SK-N-SH (cell line): ENCODE data around the gene SHCBP1L. TPM values are rescaled to one million over a fixed set of nuclear protein-coding genes. Genes with fewer than 3 reads are reported as not detected.

Source experiments
- CTCF ChIA-PET: fragments of 300-600, 350-600 bp; formaldehyde crosslinking; extraction: SDS; loops from one replicate; lab custom pipeline; 2021; lab: Yijun Ruan, JAX
- POLR2A ChIA-PET: fragments of 350-600 bp; sonication (Branson Sonifier 250); formaldehyde crosslinking; extraction: SDS; loops from one replicate; lab custom pipeline; 2020; ENCODE audit warnings: antibody characterized with exemption, inconsistent platforms; lab: Yijun Ruan, JAX
- DNase-seq: peaks from one replicate; pipeline ENCODE4 v3.0.0; 2012
- H2AFZ ChIP-seq: fragments of 200-600 bp; sonication (generic); 2 replicates; pipeline ENCODE4 v1.8.1; 2016; ENCODE audit warnings: antibody characterized with exemption, mild to moderate bottlenecking, low read depth
- H3F3A ChIP-seq: fragments of 200-600 bp; sonication (generic); replicated peaks from 2 replicates; pipeline ENCODE3; 2016; ENCODE audit warnings: antibody characterized with exemption, mild to moderate bottlenecking; ENCODE audit not compliant: insufficient read depth
- H3K27ac ChIP-seq, 2 experiments: fragments of 200-500 bp in 1 of 2; fragments of 200-600 bp in 1 of 2; sonication (Bioruptor generic) in 1 of 2; sonication (generic), shearing (Covaris generic) in 1 of 2; 2 replicates each; pipeline versions ENCODE4 v1.5.1 to v1.6.1; 2014 to 2016; ENCODE audit warnings: low read depth in 2 of 2, inconsistent platforms in 1 of 2, low read length in 1 of 2, mild to moderate bottlenecking in 1 of 2, mixed read lengths in 1 of 2
- H3K27me3 ChIP-seq: fragments of 200-600 bp; sonication (generic), shearing (Covaris generic); 2 replicates; pipeline ENCODE4 v1.6.1; 2016; ENCODE audit warnings: mixed run types; ENCODE audit not compliant: insufficient read depth
- H3K36me3 ChIP-seq, 2 experiments: fragments of 200-500 bp in 1 of 2; fragments of 200-600 bp in 1 of 2; sonication (Bioruptor generic) in 1 of 2; sonication (generic) in 1 of 2; replicated peaks in 1 of 2; 2 replicates each; pipeline versions ENCODE3 to v1.5.1; 2014 to 2016; ENCODE audit warnings: low read length in 1 of 2, mild to moderate bottlenecking in 1 of 2; ENCODE audit not compliant: insufficient read depth in 2 of 2, control insufficient read depth in 1 of 2
- H3K4me1 ChIP-seq, 2 experiments: fragments of 200-500 bp in 1 of 2; fragments of 200-600 bp in 1 of 2; sonication (Bioruptor generic) in 1 of 2; sonication (generic), shearing (Covaris generic) in 1 of 2; 2 replicates each; pipeline versions ENCODE4 v1.5.1 to v1.6.1; 2014 to 2016; ENCODE audit warnings: low read depth in 1 of 2, low read length in 1 of 2, mixed run types in 1 of 2; ENCODE audit not compliant: insufficient read depth in 2 of 2, control insufficient read depth in 1 of 2
- H3K4me2 ChIP-seq: fragments of 200-600 bp; sonication (generic), shearing (Covaris generic); 2 replicates; pipeline ENCODE4 v1.6.1; 2017; ENCODE audit warnings: mixed run types
- H3K4me3 ChIP-seq, 2 experiments: fragments of 200-500 bp in 1 of 2; fragments of 200-600 bp in 1 of 2; sonication (Bioruptor generic) in 1 of 2; sonication (generic), shearing (Covaris generic) in 1 of 2; 2 replicates each; pipeline versions ENCODE4 v1.5.1 to v1.8.1; 2014 to 2016; ENCODE audit warnings: low read depth in 2 of 2, inconsistent platforms in 1 of 2, low read length in 1 of 2, mild to moderate bottlenecking in 1 of 2, mixed read lengths in 1 of 2, moderate library complexity in 1 of 2
- H3K79me2 ChIP-seq: fragments of 200-600 bp; sonication (generic); 2 replicates; pipeline ENCODE4 v1.8.1; 2017; ENCODE audit warnings: mild to moderate bottlenecking; ENCODE audit not compliant: insufficient read depth
- H3K9ac ChIP-seq: fragments of 200-600 bp; sonication (generic); 2 replicates; pipeline ENCODE4 v1.6.1; 2017; ENCODE audit warnings: mixed run types
- H3K9me2 ChIP-seq: fragments of 200-600 bp; sonication (generic); 2 replicates; pipeline ENCODE4 v1.6.1; 2017; ENCODE audit warnings: mixed run types
- H3K9me3 ChIP-seq: fragments of 200-600 bp; sonication (generic); 2 replicates; pipeline ENCODE4 v1.6.1; 2017; ENCODE audit warnings: mixed run types, mild to moderate bottlenecking, moderate library complexity
- H4K20me1 ChIP-seq: fragments of 200-600 bp; sonication (generic); 2 replicates; pipeline ENCODE4 v1.6.1; 2017; ENCODE audit warnings: mild to moderate bottlenecking, mixed run types; ENCODE audit not compliant: insufficient read depth
- EZH2phosphoT487 ChIP-seq: fragments of 200-600 bp; sonication (generic); IDR thresholded peaks from 2 replicates; pipeline ENCODE4 v1.6.1; 2017; ENCODE audit warnings: low read depth, mixed run types, mild to moderate bottlenecking, antibody characterized with exemption, moderate library complexity, borderline replicate concordance
- GATA2 ChIP-seq: sonication (generic); formaldehyde crosslinking; IDR thresholded peaks from 2 replicates; pipeline ENCODE4 v1.5.0; 2020; ENCODE audit warnings: mild to moderate bottlenecking, missing genetic modification reagents
- MEF2A ChIP-seq: IDR thresholded peaks from 2 replicates; pipeline ENCODE4 v1.4.0; 2012; ENCODE audit warnings: low read depth, borderline replicate concordance
- PBX3 ChIP-seq: IDR thresholded peaks from 2 replicates; pipeline ENCODE4; 2012
- RAD21 ChIP-seq: IDR thresholded peaks from 2 replicates; pipeline ENCODE4 v1.6.1; 2012; ENCODE audit warnings: mild to moderate bottlenecking, low read length
- RCOR1 ChIP-seq: fragments of 150-350 bp; IDR thresholded peaks from 2 replicates; pipeline ENCODE4 v1.6.1; 2017; ENCODE audit warnings: antibody characterized with exemption, low read length
- RFX5 ChIP-seq: IDR thresholded peaks from 2 replicates; pipeline ENCODE4 v1.6.1; 2012; ENCODE audit warnings: mild to moderate bottlenecking, improper control_type of control experiment, low read length
- RXRA ChIP-seq: IDR thresholded peaks from 2 replicates; pipeline ENCODE4 v1.4.0; 2012; ENCODE audit warnings: low read depth, mild to moderate bottlenecking, borderline replicate concordance
- SIN3A ChIP-seq: IDR thresholded peaks from 2 replicates; pipeline ENCODE4 v1.6.1; 2012; ENCODE audit warnings: low read depth, mild to moderate bottlenecking, low read length, moderate library complexity, borderline replicate concordance
- TAF1 ChIP-seq: IDR thresholded peaks from 2 replicates; pipeline ENCODE4 v1.6.1; 2012; ENCODE audit warnings: low read depth, mild to moderate bottlenecking, low read length, moderate library complexity, borderline replicate concordance
- TEAD4 ChIP-seq: IDR thresholded peaks from 2 replicates; pipeline ENCODE4 v1.4.0; 2012; ENCODE audit warnings: mild to moderate bottlenecking, borderline replicate concordance; ENCODE audit not compliant: insufficient read depth
- USF1 ChIP-seq: IDR thresholded peaks from 2 replicates; pipeline ENCODE4 v1.4.0; 2012; ENCODE audit warnings: low read depth, borderline replicate concordance
- YY1 ChIP-seq: IDR thresholded peaks from 2 replicates; pipeline ENCODE4 v1.4.0; 2012; ENCODE audit warnings: low read depth, mild to moderate bottlenecking
- ZBTB33 ChIP-seq: IDR thresholded peaks from 2 replicates; pipeline ENCODE4 v1.4.0; 2012; ENCODE audit warnings: low read depth, borderline replicate concordance
- WGBS: methylation state at CpG from one replicate; pipeline ENCODE4 v1.1.6; 2017; ENCODE audit warnings: low lambda C conversion rate; 5-methylcytosine and 5-hydroxymethylcytosine counted together
- polyA plus RNA-seq, 3 experiments: library from polyadenylated mRNA; depleted of rRNA; stranded (reverse); fragments of >200 nt; gene quantifications; 2 replicates each; pipeline ENCODE4 v1.2.3, GENCODE V29; 2012
- TF ChIP-seq, protein P1 (sequence below): fragments of 200-600 bp; sonication (generic); IDR thresholded peaks from 2 replicates; pipeline ENCODE4 v1.6.1; 2017; ENCODE audit warnings: antibody characterized with exemption, mild to moderate bottlenecking, moderate library complexity
- TF ChIP-seq, protein P2 (sequence below): IDR thresholded peaks from 2 replicates; pipeline ENCODE4 v1.6.1; 2012; ENCODE audit warnings: mild to moderate bottlenecking, low read depth, low read length, moderate library complexity
- TF ChIP-seq, protein P3 (sequence below): IDR thresholded peaks from 2 replicates; pipeline ENCODE4 v1.4.0; 2012; ENCODE audit warnings: low read depth

Gene SHCBP1L
- polyA plus RNA-seq, 1 of the 3 experiments (the other 2 are of a cell fraction) = not detected

- ChIA-PET POLR2A (no interaction called here), CTCF (interaction anchor here (0.9 kb wide), 1 partner anchor 9 kb away, joined by 3 read pairs; no protein-coding TSS in a partner anchor)
- no peaks in the 10 kb centered on the region for H3K9me2 ChIP-seq
- DNase-seq = no peak
- no peak overlapping the region for H3K9ac ChIP-seq
- 96% methylated on average over 1 of the region's 1 CpG for WGBS
- TF ChIP-seq EZH2phosphoT487 = no peak
- TF ChIP-seq, protein P1, sequence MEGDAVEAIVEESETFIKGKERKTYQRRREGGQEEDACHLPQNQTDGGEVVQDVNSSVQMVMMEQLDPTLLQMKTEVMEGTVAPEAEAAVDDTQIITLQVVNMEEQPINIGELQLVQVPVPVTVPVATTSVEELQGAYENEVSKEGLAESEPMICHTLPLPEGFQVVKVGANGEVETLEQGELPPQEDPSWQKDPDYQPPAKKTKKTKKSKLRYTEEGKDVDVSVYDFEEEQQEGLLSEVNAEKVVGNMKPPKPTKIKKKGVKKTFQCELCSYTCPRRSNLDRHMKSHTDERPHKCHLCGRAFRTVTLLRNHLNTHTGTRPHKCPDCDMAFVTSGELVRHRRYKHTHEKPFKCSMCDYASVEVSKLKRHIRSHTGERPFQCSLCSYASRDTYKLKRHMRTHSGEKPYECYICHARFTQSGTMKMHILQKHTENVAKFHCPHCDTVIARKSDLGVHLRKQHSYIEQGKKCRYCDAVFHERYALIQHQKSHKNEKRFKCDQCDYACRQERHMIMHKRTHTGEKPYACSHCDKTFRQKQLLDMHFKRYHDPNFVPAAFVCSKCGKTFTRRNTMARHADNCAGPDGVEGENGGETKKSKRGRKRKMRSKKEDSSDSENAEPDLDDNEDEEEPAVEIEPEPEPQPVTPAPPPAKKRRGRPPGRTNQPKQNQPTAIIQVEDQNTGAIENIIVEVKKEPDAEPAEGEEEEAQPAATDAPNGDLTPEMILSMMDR = no peak
- TF ChIP-seq ZBTB33 = no peak
- TF ChIP-seq USF1 = no peak
- TF ChIP-seq RAD21 = no peak
- no peak for TF ChIP-seq GATA2
- TF ChIP-seq RFX5 = no peak
- no peak for TF ChIP-seq TAF1
- H3F3A ChIP-seq = peaks cover 32% of the 10 kb centered on the region
- no peaks in the 10 kb centered on the region for H3K9me3 ChIP-seq
- peaks cover 0 to 7% of the 10 kb centered on the region in 2 experiments; a peak in 1 of 4 replicates for H3K4me1 ChIP-seq
- H3K27me3 ChIP-seq = no peaks in the 10 kb centered on the region
- H3K79me2 ChIP-seq = peaks cover 82% of the 10 kb centered on the region
- no peak overlapping the region for H3K4me3 ChIP-seq
- H2AFZ ChIP-seq = no peak overlapping the region
- H3K36me3 ChIP-seq = peaks cover 99 to 100% of the 10 kb centered on the region in 2 experiments
- H3K4me2 ChIP-seq = no peak overlapping the region
- H3K27ac ChIP-seq = peak overlapping the region in 1 of 2 experiments; percentile 34; a peak in 2 of 4 replicates
- peaks cover 20% of the 10 kb centered on the region for H4K20me1 ChIP-seq
Observed at GRCh38 chr1:182862827-182863226, 90.1 kb downstream of the SHCBP1L start.

DNA sequence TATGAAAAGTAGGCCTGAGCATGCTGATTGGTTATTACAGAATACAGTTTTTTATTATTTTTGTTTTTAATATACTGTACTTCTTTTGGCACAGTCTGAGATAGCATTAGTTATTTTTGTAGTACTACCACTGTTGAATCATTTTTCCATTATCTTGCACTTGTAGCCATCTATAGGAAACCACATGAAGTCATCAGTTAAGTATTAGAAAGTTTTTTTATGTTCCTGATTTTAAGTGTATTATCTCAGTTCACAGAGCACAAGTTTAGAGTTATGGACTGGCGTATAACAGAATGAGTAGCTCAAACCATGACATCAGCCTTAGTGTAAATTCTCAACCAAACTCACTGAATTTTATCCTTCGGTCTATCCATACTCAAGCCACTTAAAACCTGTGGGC, 91.0 kb downstream of the SHCBP1L start:
- H2AFZ ChIP-seq = no peak overlapping the region
- no peaks in the 10 kb centered on the region for H3K9me2 ChIP-seq
- peaks cover 32% of the 10 kb centered on the region for H3F3A ChIP-seq
- no peaks in the 10 kb centered on the region for H3K9me3 ChIP-seq
- no peak overlapping the region for H3K4me2 ChIP-seq
- H3K9ac ChIP-seq = no peak overlapping the region
- H3K4me1 ChIP-seq = peaks cover 0 to 7% of the 10 kb centered on the region in 2 experiments; a peak in 1 of 4 replicates
- CTCF ChIA-PET = interaction anchor here (0.9 kb wide), 1 partner anchor 8 kb away, joined by 3 read pairs; no protein-coding TSS in a partner anchor
- POLR2A ChIA-PET = no interaction called here
- H3K4me3 ChIP-seq = no peak overlapping the region
- WGBS = 93% methylated on average over 2 of the region's 2 CpGs
- no peak for DNase-seq
- peaks cover 20% of the 10 kb centered on the region for H4K20me1 ChIP-seq
- H3K36me3 ChIP-seq = peaks cover 100% of the 10 kb centered on the region in 2 experiments
- H3K79me2 ChIP-seq = peaks cover 85% of the 10 kb centered on the region
- 0 out of 4 replicates have a peak overlapping the region, but pooled peaks of 1 of the 2 experiments have one; percentile 10 for H3K27ac ChIP-seq
- H3K27me3 ChIP-seq = no peaks in the 10 kb centered on the region
- TF ChIP-seq MEF2A (no peak), RAD21 (no peak), TAF1 (no peak), PBX3 (no peak), TEAD4 (no peak), SIN3A (no peak), EZH2phosphoT487 (no peak), YY1 (no peak), RXRA (no peak), RCOR1 (no peak)
- TF ChIP-seq, protein P2, sequence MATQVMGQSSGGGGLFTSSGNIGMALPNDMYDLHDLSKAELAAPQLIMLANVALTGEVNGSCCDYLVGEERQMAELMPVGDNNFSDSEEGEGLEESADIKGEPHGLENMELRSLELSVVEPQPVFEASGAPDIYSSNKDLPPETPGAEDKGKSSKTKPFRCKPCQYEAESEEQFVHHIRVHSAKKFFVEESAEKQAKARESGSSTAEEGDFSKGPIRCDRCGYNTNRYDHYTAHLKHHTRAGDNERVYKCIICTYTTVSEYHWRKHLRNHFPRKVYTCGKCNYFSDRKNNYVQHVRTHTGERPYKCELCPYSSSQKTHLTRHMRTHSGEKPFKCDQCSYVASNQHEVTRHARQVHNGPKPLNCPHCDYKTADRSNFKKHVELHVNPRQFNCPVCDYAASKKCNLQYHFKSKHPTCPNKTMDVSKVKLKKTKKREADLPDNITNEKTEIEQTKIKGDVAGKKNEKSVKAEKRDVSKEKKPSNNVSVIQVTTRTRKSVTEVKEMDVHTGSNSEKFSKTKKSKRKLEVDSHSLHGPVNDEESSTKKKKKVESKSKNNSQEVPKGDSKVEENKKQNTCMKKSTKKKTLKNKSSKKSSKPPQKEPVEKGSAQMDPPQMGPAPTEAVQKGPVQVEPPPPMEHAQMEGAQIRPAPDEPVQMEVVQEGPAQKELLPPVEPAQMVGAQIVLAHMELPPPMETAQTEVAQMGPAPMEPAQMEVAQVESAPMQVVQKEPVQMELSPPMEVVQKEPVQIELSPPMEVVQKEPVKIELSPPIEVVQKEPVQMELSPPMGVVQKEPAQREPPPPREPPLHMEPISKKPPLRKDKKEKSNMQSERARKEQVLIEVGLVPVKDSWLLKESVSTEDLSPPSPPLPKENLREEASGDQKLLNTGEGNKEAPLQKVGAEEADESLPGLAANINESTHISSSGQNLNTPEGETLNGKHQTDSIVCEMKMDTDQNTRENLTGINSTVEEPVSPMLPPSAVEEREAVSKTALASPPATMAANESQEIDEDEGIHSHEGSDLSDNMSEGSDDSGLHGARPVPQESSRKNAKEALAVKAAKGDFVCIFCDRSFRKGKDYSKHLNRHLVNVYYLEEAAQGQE = no peak
- TF ChIP-seq, protein P3, sequence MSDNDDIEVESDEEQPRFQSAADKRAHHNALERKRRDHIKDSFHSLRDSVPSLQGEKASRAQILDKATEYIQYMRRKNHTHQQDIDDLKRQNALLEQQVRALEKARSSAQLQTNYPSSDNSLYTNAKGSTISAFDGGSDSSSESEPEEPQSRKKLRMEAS = no peak
